H1 (cell line): ENCODE data around the gene ST3GAL2. TPM values are rescaled to one million over a fixed set of nuclear protein-coding genes. Genes with fewer than 3 reads are reported as not detected.

Experiments
- CTCF ChIA-PET: fragments of 300-600 bp; sonication (Branson Sonifier 250); formaldehyde crosslinking; loops from one replicate; lab custom pipeline; 2021; ENCODE audit not compliant: partially characterized antibody; lab: Charles Lee
- POLR2A ChIA-PET: fragments of 300-600 bp; sonication (Branson Sonifier 250); formaldehyde crosslinking; loops from one replicate; lab custom pipeline; 2021; ENCODE audit warnings: inconsistent platforms; ENCODE audit not compliant: partially characterized antibody; lab: Charles Lee
- DNase-seq, 2 experiments: peaks; one replicate each; pipeline versions ENCODE4 v3.0.0 to v3.0.0-alpha.2; 2010 to 2022; ENCODE audit warnings: low spot score in 2 of 2, low read depth in 1 of 2, mixed read lengths in 1 of 2
- FAIRE-seq: peaks from 2 replicates; lab custom pipeline; 2011; peaks lifted over from hg19 to GRCh38; lab: Jason Lieb, UNC
- H2AFZ ChIP-seq: 2 replicates; pipeline ENCODE4 v1.8.1; 2012; ENCODE audit warnings: low read length, inconsistent platforms
- H2AK5ac ChIP-seq: 2 replicates; pipeline ENCODE4 v1.6.1; 2013; ENCODE audit warnings: low read depth, low read length
- H2BK120ac ChIP-seq: replicated peaks from 2 replicates; pipeline ENCODE3; 2013; ENCODE audit warnings: low read depth, low read length, inconsistent platforms
- H2BK12ac ChIP-seq: 2 replicates; pipeline ENCODE4 v1.6.1; 2013; ENCODE audit warnings: low read depth, low read length
- H2BK15ac ChIP-seq: 2 replicates; pipeline ENCODE4 v1.6.1; 2013; ENCODE audit warnings: low read length
- H2BK20ac ChIP-seq: 2 replicates; pipeline ENCODE4 v1.6.1; 2013; ENCODE audit warnings: low read length
- H2BK5ac ChIP-seq: 2 replicates; pipeline ENCODE4 v1.6.1; 2013; ENCODE audit warnings: low read depth, low read length
- H3K14ac ChIP-seq: 2 replicates; pipeline ENCODE4 v1.6.1; 2013; ENCODE audit warnings: inconsistent platforms; ENCODE audit not compliant: insufficient read length
- H3K18ac ChIP-seq: 2 replicates; pipeline ENCODE4 v1.6.1; 2013; ENCODE audit warnings: low read length; ENCODE audit errors: extremely low read depth
- H3K23ac ChIP-seq: 2 replicates; pipeline ENCODE4 v1.6.1; 2013; ENCODE audit warnings: inconsistent platforms; ENCODE audit not compliant: insufficient read length
- H3K23me2 ChIP-seq: 2 replicates; pipeline ENCODE4 v1.6.1; 2013; ENCODE audit warnings: low read depth, low read length
- H3K27ac ChIP-seq: 2 replicates; pipeline ENCODE4 v1.6.1; 2011; ENCODE audit warnings: low read depth, low read length, inconsistent platforms
- H3K27me3 ChIP-seq, 4 experiments: replicated peaks in 1 of 4; 1 replicate in 1 of 4; 2 replicates in 3 of 4; pipeline versions ENCODE4 v1.6.1 to v1.8.1; 2011 to 2013; ENCODE audit warnings: low read length in 3 of 4, mild to moderate bottlenecking in 3 of 4, inconsistent platforms in 2 of 4, mixed read lengths in 2 of 4, moderate library complexity in 1 of 4; ENCODE audit not compliant: control insufficient read depth in 3 of 4, insufficient read depth in 3 of 4; ENCODE audit errors: extremely low read depth in 1 of 4
- H3K36me3 ChIP-seq, 4 experiments: 2 replicates each; pipeline versions ENCODE4 v1.6.1 to v1.8.1; 2011 to 2013; ENCODE audit warnings: mild to moderate bottlenecking in 4 of 4, low read length in 3 of 4, moderate library complexity in 2 of 4, control low read depth in 1 of 4, inconsistent platforms in 1 of 4; ENCODE audit not compliant: insufficient read depth in 4 of 4, control insufficient read depth in 2 of 4
- H3K4ac ChIP-seq: replicated peaks from 2 replicates; pipeline ENCODE3; 2013; ENCODE audit warnings: low read length, low read depth, mixed read lengths, inconsistent platforms; ENCODE audit not compliant: insufficient read length
- H3K4me1 ChIP-seq, 4 experiments: replicated peaks in 1 of 4; 1 replicate in 1 of 4; 2 replicates in 3 of 4; pipeline versions ENCODE4 v1.6.1 to v1.8.1; 2011 to 2013; ENCODE audit warnings: low read length in 3 of 4, inconsistent platforms in 2 of 4, mixed read lengths in 1 of 4; ENCODE audit not compliant: insufficient read depth in 4 of 4, control insufficient read depth in 3 of 4
- H3K4me2 ChIP-seq, 2 experiments: 2 replicates each; pipeline versions ENCODE4 v1.6.1 to v1.8.1; 2011 to 2013; ENCODE audit warnings: low read depth in 2 of 2, low read length in 2 of 2, control low read depth in 1 of 2, inconsistent platforms in 1 of 2, mild to moderate bottlenecking in 1 of 2; ENCODE audit not compliant: insufficient read depth in 1 of 2
- H3K4me3 ChIP-seq, 4 experiments: fragments of 200-600, 300-600 bp in 1 of 4; sonication (generic), shearing (Covaris generic), sonication (Bioruptor Twin) in 1 of 4; 2 replicates each; pipeline versions ENCODE4 v1.5.1 to v1.8.1; 2011 to 2016; ENCODE audit warnings: low read length in 4 of 4, low read depth in 3 of 4, control low read depth in 2 of 4, inconsistent platforms in 2 of 4, mild to moderate bottlenecking in 2 of 4, mixed read lengths in 1 of 4, moderate library complexity in 1 of 4; ENCODE audit not compliant: insufficient read depth in 2 of 4; ENCODE audit errors: extremely low read depth in 1 of 4
- H3K56ac ChIP-seq: replicated peaks from 2 replicates; pipeline ENCODE3; 2013; ENCODE audit warnings: low read depth, mild to moderate bottlenecking, mixed read lengths, low read length, inconsistent platforms; ENCODE audit not compliant: insufficient read length
- H3K79me1 ChIP-seq: 2 replicates; pipeline ENCODE4 v1.6.1; 2013; ENCODE audit warnings: low read depth, low read length, control low read depth
- H3K79me2 ChIP-seq, 2 experiments: 2 replicates each; pipeline versions ENCODE4 v1.6.1 to v1.8.1; 2012 to 2013; ENCODE audit warnings: low read length in 2 of 2, mild to moderate bottlenecking in 2 of 2, inconsistent platforms in 1 of 2; ENCODE audit not compliant: insufficient read depth in 2 of 2, control insufficient read depth in 1 of 2
- H3K9ac ChIP-seq, 4 experiments: replicated peaks in 1 of 4; 1 replicate in 1 of 4; 2 replicates in 3 of 4; pipeline versions ENCODE4 v1.6.1 to v1.8.1; 2011 to 2013; ENCODE audit warnings: low read depth in 3 of 4, low read length in 3 of 4, control low read depth in 2 of 4, mild to moderate bottlenecking in 2 of 4, moderate library complexity in 2 of 4, inconsistent platforms in 1 of 4; ENCODE audit errors: extremely low read depth in 1 of 4
- H3K9me3 ChIP-seq, 2 experiments: 2 replicates each; pipeline versions ENCODE4 v1.6.1 to v1.8.1; 2012 to 2013; ENCODE audit warnings: mild to moderate bottlenecking in 2 of 2, moderate library complexity in 2 of 2, control low read depth in 1 of 2, inconsistent platforms in 1 of 2, low read depth in 1 of 2, low read length in 1 of 2, mixed read lengths in 1 of 2; ENCODE audit not compliant: insufficient read depth in 2 of 2
- H4K20me1 ChIP-seq, 2 experiments: replicated peaks in 1 of 2; 2 replicates each; pipeline versions ENCODE3 to v1.8.1; 2011 to 2013; ENCODE audit warnings: inconsistent platforms in 2 of 2, low read length in 2 of 2, mild to moderate bottlenecking in 1 of 2; ENCODE audit not compliant: insufficient read depth in 2 of 2, control insufficient read depth in 1 of 2
- H4K5ac ChIP-seq: 2 replicates; pipeline ENCODE4 v1.6.1; 2013; ENCODE audit warnings: low read length, low read depth, mixed read lengths, inconsistent platforms; ENCODE audit not compliant: insufficient read length
- H4K8ac ChIP-seq: 2 replicates; pipeline ENCODE4 v1.8.0; 2013; ENCODE audit warnings: mild to moderate bottlenecking, moderate library complexity, low read length, inconsistent platforms; ENCODE audit not compliant: insufficient read depth; ENCODE audit errors: extremely low read depth
- H4K91ac ChIP-seq: replicated peaks from 2 replicates; pipeline ENCODE3; 2013; ENCODE audit warnings: low read length, mixed read lengths, inconsistent platforms; ENCODE audit not compliant: insufficient read length
- BRCA1 ChIP-seq: IDR thresholded peaks from 2 replicates; pipeline ENCODE4 v1.6.1; 2012; ENCODE audit warnings: low read depth, low read length, improper control_type of control experiment
- CTBP2 ChIP-seq: IDR thresholded peaks from 2 replicates; pipeline ENCODE4 v1.7.0; 2011; ENCODE audit warnings: borderline replicate concordance, mild to moderate bottlenecking, moderate library complexity, mixed read lengths, low read length; ENCODE audit not compliant: insufficient read depth, insufficient read length
- POLR2AphosphoS5 ChIP-seq: IDR thresholded peaks from 2 replicates; pipeline ENCODE4 v1.6.1; 2011; ENCODE audit warnings: low read depth, low read length
- RAD21 ChIP-seq, 2 experiments: IDR thresholded peaks in 1 of 2; conservative IDR thresholded peaks in 1 of 2; 2 replicates each; pipeline ENCODE4 v1.6.1; 2011; ENCODE audit warnings: low read depth in 2 of 2, low read length in 2 of 2, improper control_type of control experiment in 1 of 2, inconsistent platforms in 1 of 2, mild to moderate bottlenecking in 1 of 2, moderate library complexity in 1 of 2
- RBBP5 ChIP-seq: IDR thresholded peaks from 2 replicates; pipeline ENCODE4 v1.7.1; 2012; ENCODE audit warnings: low read depth, mild to moderate bottlenecking, inconsistent platforms, low read length, moderate library complexity, borderline replicate concordance
- SP1 ChIP-seq: IDR thresholded peaks from 2 replicates; pipeline ENCODE4 v1.6.1; 2011; ENCODE audit warnings: low read depth, low read length
- SP2 ChIP-seq: IDR thresholded peaks from 2 replicates; pipeline ENCODE4 v1.6.1; 2012; ENCODE audit warnings: mild to moderate bottlenecking, low read length, inconsistent platforms
- SP4 ChIP-seq: IDR thresholded peaks from 2 replicates; pipeline ENCODE4 v1.6.1; 2012; ENCODE audit warnings: low read length, inconsistent platforms
- TAF7 ChIP-seq: optimal IDR thresholded peaks from 2 replicates; pipeline ENCODE3; 2011; ENCODE audit warnings: low read depth, mild to moderate bottlenecking, inconsistent platforms, low read length, moderate library complexity, borderline replicate concordance
- TBP ChIP-seq: IDR thresholded peaks from 2 replicates; pipeline ENCODE4 v1.6.1; 2011; ENCODE audit warnings: low read depth, low read length, improper control_type of control experiment
- WGBS, 2 experiments: shearing (Covaris generic) in 1 of 2; methylation state at CpG; one replicate each; pipeline versions ENCODE4 v1.1.6 to v1.1.7; 2013 to 2015; ENCODE audit warnings: low lambda C conversion rate in 2 of 2, mixed read lengths in 2 of 2, inconsistent platforms in 1 of 2, low coverage in 1 of 2, missing lambda C conversion rate in 1 of 2; ENCODE audit not compliant: insufficient replicate concordance in 2 of 2, insufficient coverage in 1 of 2, insufficient read length in 1 of 2; ENCODE audit errors: extremely low coverage in 1 of 2, missing lambda C conversion rate in 1 of 2; 5-methylcytosine and 5-hydroxymethylcytosine counted together
- polyA plus RNA-seq, 7 experiments: library from polyadenylated mRNA; depleted of rRNA in 3 of 7; stranded (reverse) in 5 of 7; unstranded in 2 of 7; fragments of >200 nt in 5 of 7; fragments of 200-250 nt in 2 of 7; gene quantifications; 1 replicate in 5 of 7; 2 replicates in 1 of 7; 4 replicates in 1 of 7; pipeline versions ENCODE4 v1.2.1 to v1.2.3, GENCODE V29; 2011 to 2013; ENCODE audit warnings: missing spikeins in 2 of 7, mixed read lengths in 2 of 7
- total RNA-seq: library from RNA; stranded (reverse); fragmentation: NEBNext Ultra II Directional; extraction: Animal tissue kit (Norgen Biotek cat#: 25700); gene quantifications from 2 replicates; pipeline ENCODE4 v1.2.1, GENCODE V29; 2021

The ST3GAL2 gene
- total and polyA plus RNA-seq, 2 of the 8 experiments (the other 6 are each of a cell fraction or from before 2014, with no cell fraction given): 14.4 to 39.7 TPM

DNA sequence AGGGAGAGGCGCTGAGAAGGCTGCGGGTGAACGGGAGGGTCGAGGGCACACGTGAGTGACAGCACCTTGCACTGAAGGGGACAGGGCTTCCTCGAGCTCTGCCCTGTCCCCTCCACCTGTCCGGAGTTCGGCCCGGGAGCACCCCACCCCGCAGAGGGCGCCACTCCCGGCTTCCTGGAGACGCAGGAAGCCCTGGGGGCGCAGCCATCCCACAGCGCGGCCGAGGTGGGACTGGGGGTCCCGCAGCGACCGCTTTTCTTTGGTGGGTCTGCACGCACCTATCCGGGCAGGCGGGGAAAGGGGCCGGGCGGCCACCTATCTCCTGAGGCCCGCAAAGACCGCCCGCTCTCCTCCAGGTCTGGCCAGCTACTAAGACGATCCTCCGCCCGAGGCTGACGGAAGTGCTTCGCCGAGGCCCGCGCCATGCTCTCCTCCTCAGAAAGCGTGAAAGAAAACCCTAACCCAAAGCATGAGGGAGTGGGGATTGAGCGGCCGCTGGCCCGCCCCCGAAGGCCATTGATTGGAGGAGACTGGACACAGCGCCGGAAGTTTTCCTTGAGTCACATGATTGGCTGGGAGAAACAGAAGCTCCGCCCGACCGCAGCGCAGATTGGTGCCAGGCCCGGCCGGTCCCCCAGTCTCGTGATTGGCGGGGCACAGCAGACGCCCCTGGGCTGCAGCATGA is 57.8 kb downstream of the ST3GAL2 start:
- H3K23me2 ChIP-seq: peaks cover 12% of the 10 kb centered on the region; the same call in 1 of the 2 replicates
- peak overlapping the region; percentile 85 for H4K91ac ChIP-seq
- H4K20me1 ChIP-seq: no peaks in the 10 kb centered on the region
- peak overlapping the region; percentile 96 for H3K4ac ChIP-seq
- peak; percentile 69 for FAIRE-seq
- H2BK12ac ChIP-seq: no peak overlapping the region
- no peak overlapping the region for H2BK15ac ChIP-seq
- H2AFZ ChIP-seq: no peak overlapping the region
- peak; percentile 94 to 97 for DNase-seq
- H3K27ac ChIP-seq: peak overlapping the region; percentile 79; the same call in 1 of the 2 replicates
- WGBS, 2 experiments: 0% methylated on average over 37 of the region's 52 CpGs; no CpG with 5 or more reads in 1 of the 2 experiments
- POLR2A ChIA-PET: interaction anchor here (0.5 to 5.1 kb wide), 59 partner anchors 8 to 351 kb away, joined by 3 to 37 read pairs (median 4); partner anchors contain the start of genes AARS1, COG4, DDX19A and DDX19B
- peak overlapping the region; percentile 53 for H4K5ac ChIP-seq
- H2BK5ac ChIP-seq: peak overlapping the region; percentile 89; the same call in 1 of the 2 replicates
- H3K4me3 ChIP-seq: peak overlapping the region; percentile 75 to 94 (median 86)
- no peaks in the 10 kb centered on the region for H3K79me1 ChIP-seq
- H3K27me3 ChIP-seq: no peaks in the 10 kb centered on the region
- no peak overlapping the region for H2BK20ac ChIP-seq
- CTCF ChIA-PET: interaction anchor here (0.6 to 13.5 kb wide), 14 partner anchors 10 to 273 kb away, joined by 3 to 117 read pairs (median 3); partner anchors contain the start of genes COG4 and FCSK
- peaks cover 0 to 3% (median 0%) of the 10 kb centered on the region in 4 experiments; a peak in 2 of 7 replicates for H3K4me1 ChIP-seq
- no peak overlapping the region for H3K14ac ChIP-seq
- H3K56ac ChIP-seq: peak overlapping the region; percentile 96
- H3K18ac ChIP-seq: peak overlapping the region; percentile 87
- H3K36me3 ChIP-seq: peaks cover 0 to 15% (median 3%) of the 10 kb centered on the region in 4 experiments; a peak in 5 of 8 replicates
- no peak overlapping the region; the same call in 1 of the 2 replicates for H2AK5ac ChIP-seq
- peaks cover 0 to 13% of the 10 kb centered on the region in 2 experiments; a peak in 2 of 4 replicates for H3K79me2 ChIP-seq
- no peaks in the 10 kb centered on the region for H3K9me3 ChIP-seq
- H3K9ac ChIP-seq: peak overlapping the region; percentile 63 to 82 (median 76)
- peak overlapping the region; percentile 57; the same call in 1 of the 2 replicates for H4K8ac ChIP-seq
- no peak overlapping the region for H2BK120ac ChIP-seq
- no peak overlapping the region for H3K23ac ChIP-seq
- H3K4me2 ChIP-seq: peak overlapping the region; percentile 86 to 94
- peak; percentile 76; the same call in 1 of the 2 replicates for TF ChIP-seq SP4
- TF ChIP-seq POLR2AphosphoS5: peak; percentile 88
- no peak for TF ChIP-seq RBBP5
- TF ChIP-seq BRCA1: no peak
- no peak for TF ChIP-seq CTBP2
- peak; percentile 94 for TF ChIP-seq SP1
- TF ChIP-seq SP2: peak; percentile 55; the same call in 1 of the 2 replicates
- peak; percentile 92 for TF ChIP-seq TBP
- peak in 1 of 2 experiments; percentile 20; a peak in 1 of 4 replicates for TF ChIP-seq RAD21 (IDR thresholded peaks at IDR 0.05 in 1 of 2, conservative IDR thresholded peaks at IDR 0.05 in 1 of 2; ENCODE audit: low read depth in 2 of 2, low read length in 2 of 2)
- TF ChIP-seq TAF7: peak; percentile 95
